Measurements from ENCODE around the gene PDE6C. TPM values are rescaled to one million over a fixed set of nuclear protein-coding genes. Genes with fewer than 3 reads are reported as not detected.

PDE6C gene
- total RNA-seq, 2 donors from 2014 or later = not detected

DNA sequence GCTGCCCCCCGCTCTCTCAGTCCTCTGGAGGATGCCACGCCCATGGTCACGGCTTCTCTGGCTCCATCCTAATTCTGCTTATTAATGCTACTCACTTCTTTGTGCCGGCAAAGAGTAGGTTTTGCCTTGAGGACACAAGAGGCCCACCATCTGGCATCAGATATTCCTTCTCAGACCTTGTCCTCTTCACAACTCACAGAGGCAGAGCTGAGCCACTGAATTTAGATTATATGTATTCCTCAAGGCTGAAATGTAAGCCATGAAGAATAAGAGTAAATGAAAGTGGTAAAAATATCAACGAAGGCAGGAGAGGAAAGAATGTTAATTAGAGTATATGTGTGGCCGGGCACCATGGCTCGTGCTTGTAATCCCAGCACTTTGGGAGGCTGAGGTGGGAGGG, 17.8 kb upstream of the PDE6C start:
- TF ChIP-seq, protein P1, sequence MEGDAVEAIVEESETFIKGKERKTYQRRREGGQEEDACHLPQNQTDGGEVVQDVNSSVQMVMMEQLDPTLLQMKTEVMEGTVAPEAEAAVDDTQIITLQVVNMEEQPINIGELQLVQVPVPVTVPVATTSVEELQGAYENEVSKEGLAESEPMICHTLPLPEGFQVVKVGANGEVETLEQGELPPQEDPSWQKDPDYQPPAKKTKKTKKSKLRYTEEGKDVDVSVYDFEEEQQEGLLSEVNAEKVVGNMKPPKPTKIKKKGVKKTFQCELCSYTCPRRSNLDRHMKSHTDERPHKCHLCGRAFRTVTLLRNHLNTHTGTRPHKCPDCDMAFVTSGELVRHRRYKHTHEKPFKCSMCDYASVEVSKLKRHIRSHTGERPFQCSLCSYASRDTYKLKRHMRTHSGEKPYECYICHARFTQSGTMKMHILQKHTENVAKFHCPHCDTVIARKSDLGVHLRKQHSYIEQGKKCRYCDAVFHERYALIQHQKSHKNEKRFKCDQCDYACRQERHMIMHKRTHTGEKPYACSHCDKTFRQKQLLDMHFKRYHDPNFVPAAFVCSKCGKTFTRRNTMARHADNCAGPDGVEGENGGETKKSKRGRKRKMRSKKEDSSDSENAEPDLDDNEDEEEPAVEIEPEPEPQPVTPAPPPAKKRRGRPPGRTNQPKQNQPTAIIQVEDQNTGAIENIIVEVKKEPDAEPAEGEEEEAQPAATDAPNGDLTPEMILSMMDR (IDR thresholded peaks at IDR 0.05) = no peak
- Histone ChIP-seq H3K4me3 (no peak overlapping the region), H3K36me3 (no peaks in the 10 kb centered on the region), H3K27me3 (no peaks in the 10 kb centered on the region), H3K4me1 (no peaks in the 10 kb centered on the region), H3K27ac (no peak overlapping the region), H3K9me3 (no peaks in the 10 kb centered on the region)
- DNase-seq (ENCODE audit: low spot score) = no peak

DNA sequence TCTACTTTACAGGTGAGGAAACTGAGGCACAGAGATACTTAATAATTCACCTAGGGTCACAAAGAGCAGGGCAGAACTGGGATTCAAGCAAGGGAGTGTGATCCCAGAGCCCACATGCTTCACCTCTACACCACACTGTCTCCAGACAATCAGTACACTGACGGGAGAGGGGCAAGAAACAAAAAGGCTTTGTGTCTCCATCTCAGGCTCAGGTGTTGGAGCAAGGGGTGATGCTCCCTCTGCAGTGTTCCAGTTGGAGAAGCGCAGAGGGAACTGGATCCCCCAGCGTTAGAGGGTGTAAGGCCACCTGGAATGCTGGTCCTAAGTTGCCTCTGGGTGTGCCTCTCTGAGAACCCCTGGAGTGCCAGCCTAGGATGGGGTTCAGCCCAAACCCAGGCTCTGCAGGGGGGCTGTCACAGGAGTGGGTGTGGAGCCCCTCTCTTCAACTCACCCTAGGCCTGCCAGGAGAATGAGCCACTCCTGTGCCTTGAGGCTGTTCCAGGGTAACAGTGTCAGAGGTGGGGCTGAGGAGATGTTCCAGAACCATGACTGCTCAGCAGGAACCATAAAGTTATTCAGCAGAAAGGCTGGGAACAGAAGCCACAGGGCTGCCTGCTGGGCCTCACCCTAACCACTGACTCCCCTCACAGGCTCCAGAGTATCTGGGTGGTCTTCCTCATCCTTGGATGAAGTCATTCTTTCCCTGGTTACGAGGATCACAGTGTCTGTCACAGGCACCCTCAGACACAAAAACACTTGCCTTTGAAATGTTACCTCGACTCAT, 16.8 kb upstream of the PDE6C start:
- no peak for DNase-seq (ENCODE audit: low spot score)
- Histone ChIP-seq H3K9me3 (no peaks in the 10 kb centered on the region), H3K27ac (no peak overlapping the region), H3K27me3 (no peaks in the 10 kb centered on the region), H3K4me1 (peaks cover 0 to 4% of the 10 kb centered on the region in 2 donors), H3K4me3 (no peak overlapping the region), H3K36me3 (no peaks in the 10 kb centered on the region)
- TF ChIP-seq, protein P1 (IDR thresholded peaks at IDR 0.05) = no peak

DNA sequence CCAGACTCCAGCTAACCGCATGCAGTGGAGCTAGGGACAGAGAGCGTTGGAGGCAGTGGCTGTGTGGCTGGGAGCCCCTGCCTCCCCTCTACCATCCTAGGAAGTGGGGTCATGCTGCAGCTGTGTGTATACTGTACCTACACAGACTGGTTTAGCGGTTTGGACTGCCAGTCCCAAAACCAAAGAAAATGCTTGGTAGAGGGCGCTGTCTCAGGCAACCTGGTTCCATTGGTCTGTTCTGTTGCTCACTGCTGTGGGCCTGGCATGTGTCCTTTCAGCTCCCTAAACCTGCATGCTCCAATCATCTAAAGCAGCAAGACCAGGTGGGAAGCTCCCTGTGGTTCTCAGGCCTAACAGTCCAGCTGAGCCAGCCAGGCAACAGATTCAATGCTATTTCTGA, 15.8 kb upstream of the PDE6C start:
- peaks cover 0 to 13% of the 10 kb centered on the region in 2 donors for H3K4me1 ChIP-seq
- no peaks in the 10 kb centered on the region for H3K9me3 ChIP-seq
- no peak for DNase-seq (ENCODE audit: low spot score)
- peaks cover 0 to 4% of the 10 kb centered on the region in 2 donors for H3K27me3 ChIP-seq
- H3K4me3 ChIP-seq = no peak overlapping the region
- TF ChIP-seq, protein P1 (IDR thresholded peaks at IDR 0.05) = no peak
- no peaks in the 10 kb centered on the region for H3K36me3 ChIP-seq
- no peak overlapping the region for H3K27ac ChIP-seq

DNA sequence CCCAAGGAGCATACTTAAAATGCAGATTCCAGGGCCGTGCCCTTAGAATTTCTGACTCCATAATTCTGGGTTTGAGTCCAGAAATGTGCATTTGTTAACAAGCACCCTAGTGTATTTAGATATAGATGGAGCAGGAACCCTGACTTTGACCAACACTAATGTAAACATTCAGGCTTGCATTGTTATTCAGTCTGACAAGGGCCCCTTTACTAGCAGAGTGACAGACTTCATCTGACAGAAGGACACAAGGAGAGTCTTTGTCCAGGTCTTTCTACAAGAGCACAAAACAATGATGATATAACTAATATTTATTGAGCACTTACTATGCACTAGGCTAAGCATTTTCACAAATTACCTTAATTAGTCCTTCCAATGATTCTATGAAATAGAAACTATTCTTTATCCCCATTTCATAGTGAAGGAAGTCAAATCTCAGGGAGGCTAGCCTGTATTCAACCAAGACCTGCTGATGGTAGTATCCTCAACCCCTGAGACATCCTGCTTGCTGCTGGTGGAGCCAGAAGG, 15.2 kb upstream of the PDE6C start:
- no peaks in the 10 kb centered on the region for H3K9me3 ChIP-seq
- no peak overlapping the region for H3K27ac ChIP-seq
- no peaks in the 10 kb centered on the region for H3K36me3 ChIP-seq
- DNase-seq (ENCODE audit: low spot score) = no peak
- TF ChIP-seq, protein P1 (IDR thresholded peaks at IDR 0.05) = no peak
- no peak overlapping the region for H3K4me3 ChIP-seq
- H3K4me1 ChIP-seq = peaks cover 0 to 18% of the 10 kb centered on the region in 2 donors
- H3K27me3 ChIP-seq = peaks cover 0 to 4% of the 10 kb centered on the region in 2 donors

DNA sequence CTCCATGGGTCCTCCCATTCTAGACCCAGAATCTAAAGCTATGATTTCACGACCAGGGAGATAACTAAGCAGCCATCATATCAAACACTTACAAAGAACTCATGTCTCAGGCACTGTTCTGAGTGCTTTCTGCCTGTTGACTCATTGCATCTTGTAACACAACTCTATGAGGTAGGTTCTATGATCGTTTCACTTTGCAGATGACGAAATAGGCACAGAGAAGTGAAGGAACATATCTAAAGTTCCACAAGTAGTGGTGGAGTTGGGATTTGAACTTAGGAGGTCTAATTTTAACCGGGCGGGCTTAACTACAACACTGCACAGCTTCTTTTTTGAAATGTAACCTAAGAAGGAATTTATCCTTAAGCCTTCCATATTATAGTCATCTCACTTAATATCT, 14.2 kb upstream of the PDE6C start:
- Histone ChIP-seq H3K27me3 (peaks cover 0 to 8% of the 10 kb centered on the region in 2 donors), H3K36me3 (no peaks in the 10 kb centered on the region), H3K4me1 (peaks cover 0 to 18% of the 10 kb centered on the region in 2 donors), H3K4me3 (no peak overlapping the region), H3K27ac (no peak overlapping the region), H3K9me3 (no peaks in the 10 kb centered on the region)
- DNase-seq (ENCODE audit: low spot score) = no peak
- TF ChIP-seq, protein P1 (IDR thresholded peaks at IDR 0.05) = no peak

All from right atrium auricular region (tissue), 2 donors.